ENCODE data around the gene TPH2.

Gene TPH2

GRCh38 chr12:71935594-71935993 is 3.1 kb upstream of the TPH2 start:
- in situ Hi-C loops (cut with MboI; ENCODE audit: low sequenced_read_pairs, unreplicated experiment) = no loop called here
- TF ChIP-seq CTCF (IDR thresholded peaks at IDR 0.05; ENCODE audit: borderline replicate concordance, control extremely low read depth, extremely low read depth, insufficient read depth, missing control alignments) = no peak
- peak; percentile 2 for DNase-seq (ENCODE audit: low spot score)

- no peak for TF ChIP-seq CTCF (IDR thresholded peaks at IDR 0.05; ENCODE audit: borderline replicate concordance, control extremely low read depth, extremely low read depth, insufficient read depth, missing control alignments)
- no peak for DNase-seq (ENCODE audit: low spot score)
- in situ Hi-C loops (cut with MboI; ENCODE audit: low sequenced_read_pairs, unreplicated experiment) = no loop called here
Observed at GRCh38 chr12:71940068-71940467, 1.4 kb downstream of the TPH2 start.

- no peak for TF ChIP-seq CTCF (IDR thresholded peaks at IDR 0.05; ENCODE audit: borderline replicate concordance, control extremely low read depth, extremely low read depth, insufficient read depth, missing control alignments)
- in situ Hi-C loops (cut with MboI; ENCODE audit: low sequenced_read_pairs, unreplicated experiment) = no loop called here
- no peak for DNase-seq (ENCODE audit: low spot score)
Observed at GRCh38 chr12:71941174-71941573, 2.5 kb downstream of the TPH2 start.

DNA sequence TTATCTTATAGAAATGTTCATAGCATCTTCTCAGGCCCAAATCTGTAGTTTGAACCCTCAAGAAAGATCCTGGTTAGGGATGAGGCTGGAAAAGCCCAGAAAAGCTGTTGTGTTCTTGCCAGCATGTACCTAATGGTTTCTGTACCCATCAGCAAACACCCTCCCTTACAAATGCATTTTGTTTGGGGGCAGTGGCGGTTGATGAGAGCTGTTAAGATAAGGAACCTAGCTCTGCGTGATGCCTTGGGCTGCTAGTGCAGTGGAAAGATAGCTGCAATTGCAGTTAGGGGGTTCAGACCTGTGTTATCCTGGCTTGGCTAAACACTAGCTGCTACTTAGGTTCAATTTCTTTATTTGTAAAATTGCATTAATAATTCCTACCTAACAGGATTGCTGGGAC is 3.6 kb downstream of the TPH2 start:
- in situ Hi-C loops (cut with MboI; ENCODE audit: low sequenced_read_pairs, unreplicated experiment) = no loop called here
- no peak for TF ChIP-seq CTCF (IDR thresholded peaks at IDR 0.05; ENCODE audit: borderline replicate concordance, control extremely low read depth, extremely low read depth, insufficient read depth, missing control alignments)
- DNase-seq (ENCODE audit: low spot score) = no peak

DNA sequence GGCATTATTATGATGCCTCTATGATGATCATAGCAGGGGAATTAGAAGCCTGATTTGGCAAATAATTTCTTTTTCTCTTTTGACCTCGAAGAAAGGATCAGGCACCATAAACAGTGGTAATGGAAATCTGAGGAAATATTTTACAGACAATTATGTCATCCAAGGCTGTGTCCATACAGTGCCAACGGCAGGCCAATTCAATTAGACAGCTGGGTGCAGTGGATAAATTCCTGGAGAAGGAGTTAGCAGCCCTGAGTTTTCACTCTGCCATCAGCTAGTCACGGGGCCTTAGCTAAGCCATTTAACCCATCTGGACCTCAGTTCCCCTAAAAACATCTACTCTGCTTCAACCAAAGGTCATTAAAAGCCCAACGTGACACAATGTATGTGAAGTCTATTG is 4.1 kb downstream of the TPH2 start:
- in situ Hi-C loops (cut with MboI; ENCODE audit: low sequenced_read_pairs, unreplicated experiment) = no loop called here
- DNase-seq (ENCODE audit: low spot score) = no peak
- no peak for TF ChIP-seq CTCF (IDR thresholded peaks at IDR 0.05; ENCODE audit: borderline replicate concordance, control extremely low read depth, extremely low read depth, insufficient read depth, missing control alignments)

GRCh38 chr12:71945121-71945520 is 6.5 kb downstream of the TPH2 start:
- no peak for TF ChIP-seq CTCF (IDR thresholded peaks at IDR 0.05; ENCODE audit: borderline replicate concordance, control extremely low read depth, extremely low read depth, insufficient read depth, missing control alignments)
- in situ Hi-C loops (cut with MboI; ENCODE audit: low sequenced_read_pairs, unreplicated experiment) = no loop called here
- DNase-seq (ENCODE audit: low spot score) = no peak

- no peak for TF ChIP-seq CTCF (IDR thresholded peaks at IDR 0.05; ENCODE audit: borderline replicate concordance, control extremely low read depth, extremely low read depth, insufficient read depth, missing control alignments)
- in situ Hi-C loops (cut with MboI; ENCODE audit: low sequenced_read_pairs, unreplicated experiment) = no loop called here
- no peak for DNase-seq (ENCODE audit: low spot score)
Observed at GRCh38 chr12:71945883-71946282, 7.2 kb downstream of the TPH2 start.
